Measurements from ENCODE around the gene STK32B. TPM values are rescaled to one million over a fixed set of nuclear protein-coding genes. Genes with fewer than 3 reads are reported as not detected.

STK32B gene
- total RNA-seq, 2 donors from 2014 or later, result 0.09 to 7.3 TPM

- Histone ChIP-seq H3K27ac (no peak overlapping the region), H3K27me3 (replicated peaks; ENCODE audit: insufficient read depth) (no peaks in the 10 kb centered on the region), H3K4me3 (no peak overlapping the region), H3K36me3 (no peaks in the 10 kb centered on the region), H3K4me1 (replicated peaks) (no peaks in the 10 kb centered on the region), H3K9me3 (no peaks in the 10 kb centered on the region)
- intact Hi-C loops (cut with DNase I), result no loop called here
- DNase-seq (ENCODE audit: low spot score), result no peak
- TF ChIP-seq POLR2AphosphoS5 (IDR thresholded peaks at IDR 0.05) (no peak), CTCF (IDR thresholded peaks at IDR 0.05) (no peak), POLR2A (IDR thresholded peaks at IDR 0.05) (no peak)
- 86% methylated on average over 3 of the region's 3 CpGs for WGBS
These were observed 41.5 kb upstream of the STK32B start for GRCh38 chr4:5009796-5010195.

GRCh38 chr4:5010984-5011383, 40.3 kb upstream of the STK32B start:
- no peak overlapping the region for H3K4me3 ChIP-seq
- TF ChIP-seq CTCF (IDR thresholded peaks at IDR 0.05) (no peak), POLR2AphosphoS5 (IDR thresholded peaks at IDR 0.05) (no peak), POLR2A (IDR thresholded peaks at IDR 0.05) (no peak)
- peaks cover 3% of the 10 kb centered on the region for H3K27me3 ChIP-seq (replicated peaks; ENCODE audit: insufficient read depth)
- no peak for DNase-seq (ENCODE audit: low spot score)
- no peaks in the 10 kb centered on the region for H3K9me3 ChIP-seq
- no peaks in the 10 kb centered on the region for H3K4me1 ChIP-seq (replicated peaks)
- H3K36me3 ChIP-seq, result no peaks in the 10 kb centered on the region
- no peak overlapping the region for H3K27ac ChIP-seq
- WGBS, result 96% methylated on average over 2 of the region's 2 CpGs
- intact Hi-C loops (cut with DNase I), result no loop called here

- Histone ChIP-seq H3K27ac (no peak overlapping the region), H3K9me3 (no peaks in the 10 kb centered on the region), H3K4me3 (no peak overlapping the region), H3K4me1 (replicated peaks) (no peaks in the 10 kb centered on the region), H3K27me3 (replicated peaks; ENCODE audit: insufficient read depth) (peaks cover 13% of the 10 kb centered on the region), H3K36me3 (no peaks in the 10 kb centered on the region)
- DNase-seq (ENCODE audit: low spot score), result no peak
- intact Hi-C loops (cut with DNase I), result no loop called here
- TF ChIP-seq POLR2A (IDR thresholded peaks at IDR 0.05) (no peak), POLR2AphosphoS5 (IDR thresholded peaks at IDR 0.05) (no peak)
- 55% methylated on average over 5 of the region's 5 CpGs for WGBS
These were observed 38.9 kb upstream of the STK32B start for GRCh38 chr4:5012244-5012898.

- Histone ChIP-seq H3K27ac (no peak overlapping the region), H3K9me3 (no peaks in the 10 kb centered on the region), H3K36me3 (no peaks in the 10 kb centered on the region), H3K4me3 (no peak overlapping the region), H3K4me1 (replicated peaks) (no peaks in the 10 kb centered on the region), H3K27me3 (replicated peaks; ENCODE audit: insufficient read depth) (peaks cover 13% of the 10 kb centered on the region)
- TF ChIP-seq CTCF (IDR thresholded peaks at IDR 0.05) (no peak), POLR2A (IDR thresholded peaks at IDR 0.05) (no peak), POLR2AphosphoS5 (IDR thresholded peaks at IDR 0.05) (no peak)
- no peak for DNase-seq (ENCODE audit: low spot score)
- WGBS, result 77% methylated on average over 2 of the region's 2 CpGs
- intact Hi-C loops (cut with DNase I), result no loop called here
These were observed 38.3 kb upstream of the STK32B start for GRCh38 chr4:5012958-5013357.

DNA sequence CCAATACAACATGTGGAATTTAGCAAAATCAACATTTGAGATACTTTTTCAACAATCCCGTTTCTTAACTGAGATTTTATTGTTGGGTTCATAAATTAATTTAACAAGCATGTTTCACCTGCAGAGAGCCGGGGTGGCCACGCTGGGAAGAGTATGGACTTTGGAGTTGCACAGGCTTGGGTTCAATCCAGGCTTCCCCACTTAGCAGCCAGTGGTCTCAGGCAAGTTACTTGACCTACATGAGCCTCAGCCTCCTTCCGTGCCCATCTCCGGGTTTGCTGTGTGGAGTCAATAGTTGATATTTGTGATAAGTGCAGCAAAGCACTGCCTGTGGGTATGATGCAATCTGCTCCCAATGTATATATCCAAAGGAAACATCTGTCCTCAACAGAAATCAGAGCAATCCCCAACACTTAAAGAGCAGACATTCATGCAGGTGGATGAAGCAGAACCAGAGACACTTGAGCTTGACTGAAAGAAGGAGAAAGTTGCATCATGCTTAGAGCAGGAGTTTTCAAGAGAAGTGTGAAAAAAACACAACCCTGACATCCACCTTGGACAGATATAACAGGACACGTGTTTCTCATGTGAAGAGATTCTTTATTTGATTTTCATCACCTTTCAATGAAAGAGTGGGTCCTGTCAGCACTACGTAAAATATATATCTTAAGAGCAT, 37.1 kb upstream of the STK32B start:
- no peak overlapping the region for H3K4me3 ChIP-seq
- WGBS, result 51% methylated on average over 7 of the region's 7 CpGs

More for the DNA sequence above, 37.1 kb upstream of the STK32B start:
- Histone ChIP-seq H3K27me3 (replicated peaks; ENCODE audit: insufficient read depth) (peaks cover 13% of the 10 kb centered on the region), H3K36me3 (no peaks in the 10 kb centered on the region), H3K9me3 (no peaks in the 10 kb centered on the region), H3K27ac (no peak overlapping the region), H3K4me1 (replicated peaks) (no peaks in the 10 kb centered on the region)
- no peak for TF ChIP-seq CTCF (IDR thresholded peaks at IDR 0.05)
- no peak for TF ChIP-seq POLR2AphosphoS5 (IDR thresholded peaks at IDR 0.05)
- TF ChIP-seq POLR2A (IDR thresholded peaks at IDR 0.05), result no peak
- intact Hi-C loops (cut with DNase I), result no loop called here
- no peak for DNase-seq (ENCODE audit: low spot score)
